ENCODE results near the gene APC. TPM values are rescaled to one million over a fixed set of nuclear protein-coding genes. Genes with fewer than 3 reads are reported as not detected.

Gene APC
- polyA plus RNA-seq, 3 donors: 4.2 to 6.1 (median 5.7) TPM

- H3K27ac ChIP-seq (ENCODE audit: low read depth, low read length): no peak overlapping the region
- 93 to 96% (median 94%) methylated on average over 7 of the region's 7 CpGs for WGBS, 3 donors
These were observed 21.0 kb downstream of the APC start for GRCh38 chr5:112758676-112759075.

GRCh38 chr5:112762113-112762810, 24.6 kb downstream of the APC start:
- 14 to 54% (median 50%) methylated on average over 1 of the region's 1 CpG for WGBS, 3 donors
- H3K27ac ChIP-seq (ENCODE audit: low read depth, low read length): no peak overlapping the region

GRCh38 chr5:112763165-112763564, 25.5 kb downstream of the APC start:
- H3K27ac ChIP-seq (ENCODE audit: low read depth, low read length): no peak overlapping the region
- WGBS, 3 donors: 97 to 100% (median 99%) methylated on average over 1 of the region's 1 CpG

- no peak overlapping the region for H3K27ac ChIP-seq (ENCODE audit: low read depth, low read length)
These were observed 34.4 kb downstream of the APC start for GRCh38 chr5:112772124-112772523.

GRCh38 chr5:112776301-112776856, 38.7 kb downstream of the APC start:
- WGBS, 3 donors: 79 to 95% (median 89%) methylated on average over 3 of the region's 3 CpGs
- no peak overlapping the region for H3K27ac ChIP-seq (ENCODE audit: low read depth, low read length)

GRCh38 chr5:112779531-112779930, 41.8 kb downstream of the APC start:
- no peak overlapping the region for H3K27ac ChIP-seq (ENCODE audit: low read depth, low read length)

- H3K27ac ChIP-seq (ENCODE audit: low read depth, low read length): no peak overlapping the region
- WGBS, 3 donors: 91 to 95% (median 93%) methylated on average over 2 of the region's 2 CpGs
These were observed 47.0 kb downstream of the APC start for GRCh38 chr5:112784726-112785125.

- 87 to 93% (median 88%) methylated on average over 1 of the region's 1 CpG for WGBS, 3 donors
These were observed 49.6 kb downstream of the APC start for GRCh38 chr5:112787261-112787660.

GRCh38 chr5:112787896-112788295, 50.2 kb downstream of the APC start:
- WGBS, 3 donors: 92 to 97% (median 97%) methylated on average over 3 of the region's 3 CpGs
- no peak overlapping the region for H3K27ac ChIP-seq (ENCODE audit: low read depth, low read length)

More at GRCh38 chr5:112787261-112787660, 49.6 kb downstream of the APC start:
- no peak overlapping the region for H3K27ac ChIP-seq (ENCODE audit: low read depth, low read length)

GRCh38 chr5:112793201-112793600, 55.5 kb downstream of the APC start:
- WGBS, 3 donors: 84 to 89% (median 87%) methylated on average over 2 of the region's 2 CpGs
- H3K27ac ChIP-seq (ENCODE audit: low read depth, low read length): no peak overlapping the region

GRCh38 chr5:112794410-112794809, 56.7 kb downstream of the APC start:
- WGBS, 3 donors: 90 to 96% (median 94%) methylated on average over 4 of the region's 4 CpGs
- H3K27ac ChIP-seq (ENCODE audit: low read depth, low read length): no peak overlapping the region

GRCh38 chr5:112795342-112795741, 57.7 kb downstream of the APC start:
- WGBS, 3 donors: 67 to 82% (median 70%) methylated on average over 3 of the region's 3 CpGs

GRCh38 chr5:112795944-112796678, 58.4 kb downstream of the APC start:
- no peak overlapping the region for H3K27ac ChIP-seq (ENCODE audit: low read depth, low read length)
- WGBS, 3 donors: 73 to 88% (median 82%) methylated on average over 2 of the region's 2 CpGs

More at GRCh38 chr5:112795342-112795741, 57.7 kb downstream of the APC start:
- H3K27ac ChIP-seq (ENCODE audit: low read depth, low read length): no peak overlapping the region

- 94 to 95% (median 95%) methylated on average over 3 of the region's 3 CpGs for WGBS, 3 donors
- H3K27ac ChIP-seq (ENCODE audit: low read depth, low read length): no peak overlapping the region
These were observed 62.0 kb downstream of the APC start for GRCh38 chr5:112799661-112800060.

GRCh38 chr5:112800891-112801290, 63.2 kb downstream of the APC start:
- 89 to 95% (median 94%) methylated on average over 6 of the region's 6 CpGs for WGBS, 3 donors
- H3K27ac ChIP-seq (ENCODE audit: low read depth, low read length): no peak overlapping the region

- H3K27ac ChIP-seq (ENCODE audit: low read depth, low read length): no peak overlapping the region
- 98 to 100% (median 100%) methylated on average over 1 of the region's 1 CpG for WGBS, 3 donors
These were observed 73.3 kb downstream of the APC start for GRCh38 chr5:112811023-112811422.

GRCh38 chr5:112812549-112812948, 74.9 kb downstream of the APC start:
- whole genome bisulfite sequencing, 3 donors: 83 to 94% (median 91%) methylated on average over 1 of the region's 1 CpG
- H3K27ac ChIP-seq (ENCODE audit: low read depth, low read length): no peak overlapping the region

- WGBS, 3 donors: 97 to 100% (median 97%) methylated on average over 1 of the region's 1 CpG
These were observed 82.6 kb downstream of the APC start for GRCh38 chr5:112820246-112820645.

GRCh38 chr5:112822456-112822855, 84.8 kb downstream of the APC start:
- 70 to 96% (median 71%) methylated on average over 4 of the region's 4 CpGs for WGBS, 3 donors

More at GRCh38 chr5:112820246-112820645, 82.6 kb downstream of the APC start:
- H3K27ac ChIP-seq (ENCODE audit: low read depth, low read length): no peak overlapping the region

More at GRCh38 chr5:112822456-112822855, 84.8 kb downstream of the APC start:
- H3K27ac ChIP-seq (ENCODE audit: low read depth, low read length): no peak overlapping the region

All from adipose tissue (tissue), 3 donors.